ENCODE results near the gene TEF.
A peak's percentile ranks its signal among the peaks of the same experiment; 100 is the strongest.
"Not testable (repeated sequence)": the region's sequence is repeated elsewhere in the genome, so short reads cannot be mapped to it uniquely, and the experiment has no call there.

TEF gene

GRCh38 chr22:41429232-41429950 lies 47.6 kb downstream of the TEF start:
- no peak for DNase-seq (ENCODE audit: low read depth)

- DNase-seq (ENCODE audit: low read depth): no peak
Observed at GRCh38 chr22:41429951-41430332, 48.2 kb downstream of the TEF start.

DNA sequence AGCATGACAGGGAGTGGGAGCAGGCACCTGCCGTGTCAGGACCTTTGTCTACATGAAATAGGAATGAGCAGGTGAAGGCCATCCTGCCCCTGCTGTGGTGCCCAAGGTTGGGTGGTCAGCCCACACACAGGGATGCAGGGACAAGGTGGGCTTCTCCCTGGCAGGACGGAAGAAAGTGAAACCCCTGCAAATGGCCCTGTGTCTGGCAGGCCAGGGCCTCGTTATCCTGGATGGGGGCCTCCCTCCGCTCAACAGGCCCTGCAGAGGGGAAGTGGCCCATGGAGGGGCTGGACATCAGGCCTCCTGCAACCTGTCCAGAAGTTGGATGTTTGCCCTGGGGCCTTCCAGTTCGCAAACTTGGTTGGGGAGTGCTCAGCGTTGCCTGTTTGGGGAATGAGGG lies 49.9 kb downstream of the TEF start:
- DNase-seq (ENCODE audit: low read depth): no peak

DNA sequence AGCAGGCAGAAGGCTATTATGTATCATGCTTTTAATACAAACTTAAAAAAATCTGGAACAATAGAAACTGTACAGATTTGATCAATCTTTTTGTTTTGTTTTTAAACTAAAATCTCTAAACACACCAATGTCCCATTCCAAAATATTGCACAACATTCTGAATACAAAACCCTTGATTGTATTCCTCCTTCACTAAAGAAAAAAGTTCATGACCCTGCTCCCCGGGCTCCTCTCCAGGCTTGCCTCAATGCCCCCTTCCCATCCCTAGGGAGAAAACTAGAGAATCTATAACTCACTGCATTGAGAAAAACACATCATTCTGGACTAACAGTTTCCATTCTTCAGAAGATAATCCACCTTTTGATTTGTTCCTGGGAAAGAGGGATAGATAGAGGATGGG lies 51.7 kb downstream of the TEF start:
- not testable (repeated sequence) for DNase-seq (ENCODE audit: low read depth)

- not testable (repeated sequence) for DNase-seq (ENCODE audit: low read depth)
Observed at GRCh38 chr22:41434361-41435003, 52.7 kb downstream of the TEF start.

GRCh38 chr22:41435560-41435959 lies 53.8 kb downstream of the TEF start:
- no peak for DNase-seq (ENCODE audit: low read depth)

GRCh38 chr22:41436322-41437113 lies 54.8 kb downstream of the TEF start:
- no peak for DNase-seq (ENCODE audit: low read depth)

DNA sequence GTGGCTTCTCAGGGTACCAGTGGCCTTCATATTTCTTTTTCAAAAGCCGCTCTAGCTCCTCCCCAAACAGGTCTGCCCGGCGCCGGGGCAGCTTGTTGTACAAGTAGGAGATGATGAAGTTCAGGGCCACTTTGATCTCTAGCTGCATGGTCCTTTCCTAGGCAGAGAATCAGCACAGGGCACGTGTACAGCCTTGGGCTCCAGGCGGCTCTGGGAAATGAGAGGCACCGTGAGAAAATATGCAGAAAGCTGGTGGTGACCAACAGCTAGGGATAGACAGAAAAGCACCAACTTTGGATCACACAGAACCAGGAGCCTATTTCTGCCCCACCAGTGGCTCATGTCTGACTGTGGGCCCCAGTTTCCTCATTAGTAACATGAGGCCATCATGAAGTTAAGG lies 55.5 kb downstream of the TEF start:
- no peak for DNase-seq (ENCODE audit: low read depth)

DNA sequence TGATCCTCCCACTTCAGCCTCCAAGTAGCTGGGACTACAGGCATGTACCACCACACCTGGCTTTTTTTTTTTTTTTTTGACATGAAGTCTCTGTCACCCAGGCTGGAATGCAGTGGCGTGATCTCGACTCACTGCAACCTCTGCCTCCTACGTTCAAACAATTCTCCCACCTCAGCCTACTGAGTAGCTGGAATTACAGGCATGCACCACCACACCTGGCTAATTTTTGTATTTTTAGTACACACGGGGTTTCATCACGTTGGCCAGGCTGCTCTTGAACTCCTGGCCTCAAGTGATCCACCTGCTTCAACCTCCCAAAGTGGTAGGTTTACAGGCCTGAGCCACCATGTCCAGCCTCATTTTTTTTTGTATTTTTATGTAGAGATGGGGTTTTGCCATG lies 58.8 kb downstream of the TEF start:
- not testable (repeated sequence) for DNase-seq (ENCODE audit: low read depth)

DNA sequence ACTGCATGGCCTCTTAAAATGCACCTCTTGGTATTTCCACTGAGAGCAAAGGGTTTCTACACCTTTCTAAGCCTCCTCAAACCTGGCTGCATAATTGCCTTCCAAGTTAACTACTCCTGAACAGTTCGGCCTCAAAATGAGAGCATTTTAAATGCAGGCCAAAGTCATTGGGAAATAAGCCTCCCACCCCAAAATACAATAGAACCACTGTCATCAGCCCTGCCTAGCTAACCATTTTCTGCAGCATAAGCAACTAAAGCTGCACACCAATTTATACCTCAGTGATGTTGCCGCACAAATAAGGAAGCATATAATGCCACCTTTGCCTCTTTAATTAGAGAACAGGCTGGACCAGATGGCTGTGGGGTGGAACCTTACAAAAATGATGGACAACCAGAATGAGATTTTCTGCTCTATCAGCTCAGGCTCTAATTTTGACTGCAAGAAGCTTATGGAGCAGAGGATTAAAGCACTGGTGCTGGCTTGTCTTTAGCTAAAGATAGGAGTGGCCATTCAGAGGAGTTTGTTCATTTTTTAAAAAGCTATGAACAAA lies 60.6 kb downstream of the TEF start:
- DNase-seq (ENCODE audit: low read depth): no peak

- DNase-seq (ENCODE audit: low read depth): peak; percentile 57
Observed at GRCh38 chr22:41444360-41445128, 62.8 kb downstream of the TEF start.

- DNase-seq (ENCODE audit: low read depth): no peak
Observed at GRCh38 chr22:41445129-41446056, 63.7 kb downstream of the TEF start.

DNA sequence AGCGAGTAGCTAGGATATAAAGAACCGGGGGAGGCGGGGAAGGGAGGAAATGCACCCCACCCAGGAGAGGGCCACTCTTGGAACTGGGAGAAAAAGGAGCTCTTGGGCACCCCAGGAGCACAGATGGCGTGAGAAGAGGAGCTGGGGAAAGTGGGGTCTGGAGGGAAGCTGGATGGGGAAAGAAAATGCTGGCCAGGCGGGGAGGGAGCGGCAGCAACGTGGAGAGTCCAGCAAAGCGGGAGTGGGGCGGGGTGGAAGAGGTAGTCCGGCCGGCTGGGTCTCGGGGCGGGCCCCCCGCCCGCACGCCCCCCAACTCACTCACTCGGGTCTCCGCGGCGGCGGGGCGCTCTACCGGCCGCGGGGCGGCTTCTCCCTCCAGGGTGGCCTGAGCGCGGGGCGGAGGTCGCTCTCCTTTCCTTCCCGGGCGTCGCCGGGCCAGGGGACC lies 64.3 kb downstream of the TEF start:
- DNase-seq (ENCODE audit: low read depth): no peak

GRCh38 chr22:41446639-41447434 lies 65.1 kb downstream of the TEF start, which contains the start of gene TOB2:
Gene TOB2, minus strand, starts transcription at chr22:41446801. Its CDS starts 9,456 bp downstream, at chr22:41437345.
- DNase-seq (ENCODE audit: low read depth): peak; percentile 89

GRCh38 chr22:41447435-41448188 lies 65.9 kb downstream of the TEF start:
- DNase-seq (ENCODE audit: low read depth): peak; percentile 38

GRCh38 chr22:41448189-41448808 lies 66.6 kb downstream of the TEF start:
- peak; percentile 53 for DNase-seq (ENCODE audit: low read depth)
